NCI-H1436 treated with DMSO at 0.1 percent for 48 hours (cell line): Measurements from ENCODE around the gene TMEM72.

Experiments
- DNase-seq: peaks from one replicate; lab custom pipeline; 2025; lab: John Stamatoyannopoulos, UW

Gene TMEM72

DNA sequence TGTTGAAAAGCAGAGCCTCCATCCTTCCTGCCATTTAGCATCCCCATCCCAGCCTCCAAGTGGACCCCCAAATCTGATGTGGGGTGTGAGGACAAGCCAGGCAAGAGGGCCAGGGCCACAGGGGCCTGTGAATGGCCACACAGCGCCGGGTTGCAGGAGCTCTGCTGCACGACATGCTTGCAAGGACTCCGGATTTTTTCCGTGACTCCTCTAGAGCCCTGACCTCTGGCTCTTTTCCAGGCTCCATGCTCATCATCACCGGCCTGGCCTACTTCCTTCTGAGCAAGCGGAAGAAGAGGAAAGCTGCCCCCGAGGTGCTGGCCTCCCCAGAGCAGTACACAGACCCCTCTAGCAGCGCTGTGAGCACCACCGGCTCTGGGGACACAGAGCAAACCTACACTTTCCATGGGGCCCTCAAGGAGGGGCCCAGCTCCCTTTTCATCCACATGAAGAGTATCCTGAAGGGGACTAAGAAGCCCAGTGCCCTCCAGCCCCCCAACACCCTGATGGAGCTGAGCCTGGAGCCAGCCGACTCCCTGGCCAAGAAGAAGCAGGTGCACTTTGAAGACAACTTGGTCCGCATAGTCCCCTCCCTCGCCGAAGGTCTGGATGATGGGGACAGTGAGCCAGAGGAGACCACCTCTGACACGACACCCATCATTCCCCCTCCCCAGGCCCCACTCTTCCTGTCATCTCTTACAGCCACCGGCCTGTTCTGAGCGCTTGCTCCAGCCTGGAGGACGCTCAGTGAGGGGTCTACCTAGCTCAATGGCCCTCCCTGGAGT lies 23.5 kb downstream of the TMEM72 start:
- no peak for DNase-seq

DNA sequence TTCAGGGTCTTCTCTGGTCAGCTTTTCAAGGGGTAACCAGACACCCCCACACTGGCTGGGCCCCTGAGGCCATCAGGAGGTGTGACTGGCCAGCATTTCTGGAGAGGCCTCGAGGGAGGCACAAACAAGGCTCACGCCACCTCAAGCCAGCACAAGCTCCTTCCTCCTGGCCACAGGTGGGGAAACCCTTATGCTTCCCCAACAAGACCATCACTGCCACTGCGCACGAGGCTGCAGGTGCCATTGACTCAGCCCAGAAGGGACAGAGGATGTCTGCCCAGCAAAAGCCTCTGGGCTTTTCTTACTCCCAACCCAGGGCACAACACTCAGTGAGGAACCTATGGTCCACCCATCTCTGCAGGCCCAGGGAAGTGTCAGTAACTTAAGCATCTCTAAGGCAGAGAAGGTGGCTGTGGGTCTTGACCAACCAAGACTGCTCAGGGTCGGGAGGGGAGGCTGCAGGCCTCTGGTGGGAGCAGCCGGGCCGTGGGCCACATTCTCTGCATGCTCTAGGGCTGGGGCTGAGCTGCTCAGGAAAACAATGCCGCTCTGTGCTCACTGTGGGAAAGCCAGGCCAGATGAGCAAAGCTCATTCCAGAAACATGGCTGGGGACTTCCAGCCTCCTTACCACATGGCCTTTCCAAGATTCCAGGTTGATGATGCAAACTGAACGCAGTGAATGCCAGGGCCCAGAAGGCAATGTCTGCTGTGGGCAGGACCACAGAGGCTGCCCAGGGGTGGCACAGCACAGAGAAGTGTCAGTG lies 24.2 kb downstream of the TMEM72 start:
- DNase-seq = no peak

DNA sequence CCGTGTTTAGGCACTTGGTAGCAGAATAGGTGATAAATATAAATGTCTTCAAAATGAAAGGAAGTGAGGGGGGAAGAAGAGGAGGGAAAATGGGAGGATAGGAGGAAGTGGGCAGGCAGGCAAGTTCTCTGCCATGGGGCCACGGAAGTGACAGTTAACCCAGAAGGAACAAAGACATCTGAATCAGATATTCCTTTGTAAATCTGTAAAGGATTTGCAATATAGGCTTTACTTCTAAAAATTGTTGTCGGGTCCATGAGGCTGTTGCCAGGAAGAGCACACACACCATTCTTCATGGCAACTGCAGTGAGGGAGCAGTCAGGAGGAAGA lies 24.8 kb downstream of the TMEM72 start:
- DNase-seq = no peak

DNA sequence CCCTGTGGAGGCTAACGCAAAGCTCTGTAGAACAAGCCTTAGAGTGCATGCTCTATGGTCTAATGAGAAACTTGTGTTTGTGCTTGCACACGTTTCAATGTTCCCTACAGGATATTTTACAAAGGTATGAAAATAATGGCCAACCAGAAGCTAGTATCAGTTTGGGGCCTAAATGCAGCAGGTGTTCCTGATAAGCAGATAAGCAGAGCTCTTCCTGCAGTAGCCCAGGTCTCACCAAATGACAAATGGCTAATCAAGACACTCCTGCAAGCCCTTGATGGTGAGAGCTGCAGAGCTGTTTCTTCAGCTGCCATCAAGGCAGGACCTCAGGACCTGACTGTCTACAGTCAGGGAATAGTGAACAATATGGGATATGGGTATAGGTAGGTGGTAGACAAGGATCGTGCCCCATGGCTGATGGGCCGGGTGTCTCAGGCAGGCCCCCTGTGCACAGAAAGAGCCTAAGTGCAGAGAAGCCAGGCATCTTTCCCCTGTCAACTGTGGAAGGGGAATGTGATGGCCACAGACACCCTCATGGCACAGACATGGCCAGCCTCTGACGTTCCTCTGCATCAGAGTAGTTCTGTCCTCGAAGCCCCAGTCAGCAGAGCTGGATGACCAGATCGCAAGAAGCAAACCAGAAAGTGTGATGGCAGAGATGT lies 25.3 kb downstream of the TMEM72 start:
- no peak for DNase-seq

DNA sequence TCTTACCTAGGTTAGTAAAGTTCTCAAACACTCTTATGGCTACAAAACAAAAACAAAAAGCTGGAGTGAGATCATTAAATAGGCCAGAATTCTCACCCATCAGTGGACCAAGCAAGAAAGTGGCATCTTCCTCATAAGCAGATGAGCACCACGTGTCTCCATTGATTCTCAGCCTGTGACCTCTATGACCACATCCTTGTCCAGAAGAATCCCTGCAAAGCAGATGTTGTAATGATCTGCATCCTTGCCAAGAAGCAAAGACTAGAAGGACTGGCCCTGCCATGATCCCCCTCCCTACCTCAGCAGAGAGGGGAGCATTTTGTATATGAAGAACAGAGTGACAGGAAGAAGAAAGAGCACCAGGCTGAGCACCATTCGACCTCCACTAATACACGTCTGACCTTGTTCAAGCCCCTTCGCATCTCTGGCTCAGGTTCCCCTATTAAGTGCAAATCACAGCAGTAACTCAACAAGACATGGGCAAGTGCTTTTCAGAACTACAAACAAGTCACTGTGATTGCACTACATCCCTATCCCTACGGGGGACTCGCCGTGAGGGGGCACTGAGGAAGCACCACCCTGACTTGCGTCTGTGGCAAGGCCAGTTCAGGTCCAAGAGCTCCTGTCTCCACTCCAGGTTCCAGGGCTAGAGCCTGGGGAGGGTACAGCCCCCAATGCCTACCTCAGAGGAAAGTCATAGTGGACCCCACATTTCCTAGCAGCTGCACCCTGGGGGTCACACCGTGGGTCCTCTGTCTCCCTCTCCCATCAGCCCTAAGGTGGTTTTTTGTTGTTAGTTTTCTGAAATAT lies 26.3 kb downstream of the TMEM72 start:
- DNase-seq = no peak

DNA sequence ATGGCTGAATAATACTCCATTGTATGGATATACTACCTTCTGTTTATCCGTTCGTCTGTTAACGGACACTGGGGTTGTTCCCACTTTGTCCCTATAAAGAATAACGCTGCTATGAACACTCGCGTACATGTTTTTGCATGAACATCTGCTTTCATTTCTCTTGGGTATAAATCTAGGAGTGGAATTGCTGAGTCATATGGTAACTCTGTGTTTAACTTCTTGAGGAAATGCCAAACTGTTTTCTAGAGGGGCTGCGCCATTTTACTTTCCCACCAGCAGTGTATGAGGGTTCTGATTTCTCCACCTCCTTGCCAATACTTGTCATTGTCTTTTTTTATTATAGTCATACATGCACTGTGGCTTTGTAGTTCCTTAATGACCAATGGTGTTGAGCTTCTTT lies 27.8 kb downstream of the TMEM72 start:
- DNase-seq = no peak

DNA sequence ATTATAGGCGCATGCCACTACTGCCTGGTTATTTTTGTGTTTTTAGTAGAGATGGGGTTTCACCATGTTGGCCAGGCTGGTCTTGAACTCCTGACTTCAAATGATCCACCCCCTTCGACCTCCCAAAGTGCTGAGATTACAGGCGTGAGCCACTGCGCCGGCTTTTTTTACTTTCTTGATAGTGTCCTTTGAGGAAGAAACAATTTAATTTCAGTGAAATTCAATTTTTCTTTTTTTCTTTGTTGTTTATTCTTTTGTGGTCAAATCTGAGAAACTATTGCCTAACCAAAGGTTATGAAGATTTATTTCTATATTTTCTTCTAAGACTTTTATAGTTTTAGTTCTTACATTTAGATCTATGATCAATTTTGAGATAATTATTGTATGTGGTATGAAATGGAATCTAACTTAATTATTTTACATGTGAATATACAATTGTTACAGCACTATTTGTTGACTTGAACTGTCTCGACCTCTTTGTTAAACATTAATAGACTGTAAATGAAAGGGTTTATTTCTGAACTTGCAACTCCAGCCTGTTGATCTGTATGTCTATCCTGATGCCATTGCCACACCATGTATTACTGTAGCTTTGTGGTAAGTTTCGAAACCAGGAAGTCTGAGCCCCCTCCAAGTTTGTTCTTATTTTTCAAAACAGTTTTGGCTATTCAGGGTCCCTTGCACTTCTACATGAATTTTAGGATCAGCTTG lies 28.7 kb downstream of the TMEM72 start:
- no peak for DNase-seq

DNA sequence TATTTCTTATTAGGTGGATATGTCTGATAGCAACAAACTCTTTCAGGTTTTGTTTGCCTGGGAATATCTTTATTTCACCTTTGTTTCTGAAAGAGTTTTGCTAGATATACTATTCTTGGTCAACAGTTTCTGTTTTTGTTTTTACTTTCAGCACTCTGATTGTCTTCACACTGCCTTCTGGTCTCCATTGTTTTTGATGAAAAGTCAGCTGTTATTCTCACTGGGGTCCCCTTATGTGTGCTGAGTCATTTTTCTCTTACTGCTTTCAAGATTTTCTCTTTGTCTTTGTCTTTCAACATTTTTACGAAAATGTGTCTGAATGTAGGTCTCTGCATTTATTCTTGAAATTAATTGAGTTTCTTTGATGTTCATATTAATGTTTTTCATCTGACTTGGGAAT lies 33.2 kb downstream of the TMEM72 start:
- DNase-seq = no peak

DNA sequence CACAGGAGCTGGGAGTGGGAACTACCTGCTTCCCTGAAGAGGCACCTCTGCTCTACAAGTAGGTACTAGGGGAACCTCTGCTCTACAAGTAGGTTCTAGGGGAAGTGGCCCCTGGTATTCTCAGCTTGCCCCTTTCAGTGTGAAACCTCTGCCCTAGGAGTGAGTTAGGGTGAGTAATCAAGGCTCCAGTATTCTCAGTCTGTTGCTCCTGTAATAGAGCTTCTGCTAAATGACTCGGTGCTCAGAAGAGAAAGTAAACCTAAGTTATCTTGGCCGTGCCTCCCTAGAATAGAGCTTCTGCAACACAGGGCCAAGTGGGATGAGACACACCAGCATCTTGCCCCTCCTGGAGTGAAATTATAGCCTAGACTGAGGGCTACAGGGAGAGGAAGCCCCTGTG lies 35.1 kb downstream of the TMEM72 start:
- no peak for DNase-seq

DNA sequence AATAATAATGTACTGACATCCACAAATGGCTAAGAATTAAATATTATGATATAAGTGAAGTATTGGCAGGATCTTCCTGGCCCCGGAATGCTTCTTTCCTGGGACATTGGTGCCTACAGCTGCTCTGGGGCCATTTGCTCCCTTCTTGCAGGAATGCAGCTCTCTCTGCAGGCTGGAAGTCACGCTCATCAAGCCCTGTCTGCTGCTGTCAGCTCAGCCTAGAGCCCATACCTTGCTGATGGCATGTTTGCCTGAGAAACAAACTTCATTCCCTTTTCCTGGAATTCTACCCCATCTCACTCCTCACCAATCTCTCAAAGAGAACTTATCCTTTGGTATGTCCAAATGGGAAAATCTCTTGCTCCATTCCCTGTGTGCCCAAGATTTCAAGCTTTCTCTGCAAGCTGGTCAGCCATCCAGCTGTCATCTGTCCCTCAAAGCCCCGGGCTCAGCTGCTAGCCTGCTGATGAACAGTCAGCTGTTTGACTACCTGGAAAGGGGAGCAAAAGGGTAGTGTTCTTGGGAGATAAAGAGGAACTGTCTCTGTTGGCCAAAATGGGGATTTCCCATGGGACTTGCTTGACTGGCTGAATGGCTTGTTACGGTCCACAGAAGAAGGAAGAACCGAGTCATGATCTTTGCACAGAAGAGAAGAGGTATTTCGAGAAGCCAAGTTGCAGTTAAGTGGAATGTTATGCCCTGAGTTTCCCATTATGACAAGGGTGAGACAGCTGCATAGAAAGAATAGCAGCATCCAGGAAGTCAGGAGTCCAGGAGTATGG lies 36.4 kb downstream of the TMEM72 start:
- DNase-seq = no peak

DNA sequence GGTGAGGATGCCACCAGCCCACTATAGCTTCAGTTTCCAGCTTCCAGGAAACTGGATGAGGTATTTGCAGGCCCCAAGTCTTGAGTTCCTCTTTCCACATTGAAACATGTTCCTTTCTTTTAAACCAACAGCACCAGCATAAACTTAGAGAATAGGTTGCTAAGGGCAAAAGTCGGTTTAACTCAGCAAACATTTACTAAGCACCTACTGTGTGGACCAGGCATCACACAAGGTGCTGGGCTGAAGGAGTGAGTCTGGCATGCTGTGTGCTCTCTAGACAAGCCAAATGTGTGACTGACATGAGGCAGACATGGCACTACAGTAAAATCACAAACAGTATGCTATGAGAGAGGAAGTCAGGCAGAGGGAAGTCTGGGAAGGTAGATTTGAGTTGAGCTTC lies 37.5 kb downstream of the TMEM72 start:
- no peak for DNase-seq

DNA sequence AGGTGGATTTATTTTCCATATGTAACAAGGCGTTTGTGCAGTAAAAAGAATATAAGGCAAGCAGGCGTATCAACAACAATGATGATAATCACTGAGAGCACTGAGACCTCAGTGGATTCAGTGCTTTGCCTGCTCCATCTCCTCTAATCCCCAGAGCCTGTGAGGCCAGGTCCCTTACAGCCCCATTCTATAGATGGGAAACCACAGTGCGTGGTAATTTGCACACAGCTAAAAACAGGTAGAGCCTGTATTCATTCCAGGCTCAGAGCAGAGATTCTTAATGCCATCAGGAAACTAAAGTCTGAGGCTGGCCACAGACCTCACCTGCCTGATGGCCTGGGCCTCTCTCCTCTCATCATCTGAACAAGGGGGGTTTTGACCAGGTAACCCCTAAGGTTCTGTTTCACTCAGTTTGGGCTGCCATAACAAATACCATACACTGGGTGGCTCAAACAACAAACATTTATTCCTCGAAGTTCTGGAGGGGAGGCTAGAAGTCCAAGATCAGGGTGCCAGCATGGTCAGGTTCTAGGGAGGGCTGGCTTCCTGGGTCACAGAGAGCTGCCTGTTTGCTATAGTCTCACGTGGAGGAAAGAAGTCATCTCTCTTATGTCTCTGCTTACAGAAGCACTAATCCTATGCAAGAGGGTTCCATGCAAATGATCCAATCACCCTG lies 38.1 kb downstream of the TMEM72 start:
- DNase-seq = no peak

DNA sequence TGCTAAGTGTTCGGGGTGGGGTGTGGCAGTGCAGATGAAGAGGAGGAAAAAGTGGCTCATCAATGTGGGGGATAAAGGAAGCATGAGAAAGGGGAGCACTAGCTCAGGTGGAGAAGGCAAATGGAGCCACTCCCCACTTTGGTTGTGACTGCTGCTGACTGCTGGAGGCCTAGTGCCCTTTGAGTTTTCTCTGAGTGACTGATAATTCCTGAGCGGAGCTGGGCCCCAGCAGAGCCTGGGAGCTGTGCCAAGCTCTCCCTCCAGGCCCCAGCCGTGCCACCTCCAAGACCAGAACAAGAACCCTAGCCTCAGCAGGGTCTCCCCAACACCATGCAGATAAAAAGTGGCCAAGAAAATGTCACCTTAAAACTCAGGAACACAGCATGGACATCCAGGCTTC lies 38.8 kb downstream of the TMEM72 start:
- DNase-seq = no peak

DNA sequence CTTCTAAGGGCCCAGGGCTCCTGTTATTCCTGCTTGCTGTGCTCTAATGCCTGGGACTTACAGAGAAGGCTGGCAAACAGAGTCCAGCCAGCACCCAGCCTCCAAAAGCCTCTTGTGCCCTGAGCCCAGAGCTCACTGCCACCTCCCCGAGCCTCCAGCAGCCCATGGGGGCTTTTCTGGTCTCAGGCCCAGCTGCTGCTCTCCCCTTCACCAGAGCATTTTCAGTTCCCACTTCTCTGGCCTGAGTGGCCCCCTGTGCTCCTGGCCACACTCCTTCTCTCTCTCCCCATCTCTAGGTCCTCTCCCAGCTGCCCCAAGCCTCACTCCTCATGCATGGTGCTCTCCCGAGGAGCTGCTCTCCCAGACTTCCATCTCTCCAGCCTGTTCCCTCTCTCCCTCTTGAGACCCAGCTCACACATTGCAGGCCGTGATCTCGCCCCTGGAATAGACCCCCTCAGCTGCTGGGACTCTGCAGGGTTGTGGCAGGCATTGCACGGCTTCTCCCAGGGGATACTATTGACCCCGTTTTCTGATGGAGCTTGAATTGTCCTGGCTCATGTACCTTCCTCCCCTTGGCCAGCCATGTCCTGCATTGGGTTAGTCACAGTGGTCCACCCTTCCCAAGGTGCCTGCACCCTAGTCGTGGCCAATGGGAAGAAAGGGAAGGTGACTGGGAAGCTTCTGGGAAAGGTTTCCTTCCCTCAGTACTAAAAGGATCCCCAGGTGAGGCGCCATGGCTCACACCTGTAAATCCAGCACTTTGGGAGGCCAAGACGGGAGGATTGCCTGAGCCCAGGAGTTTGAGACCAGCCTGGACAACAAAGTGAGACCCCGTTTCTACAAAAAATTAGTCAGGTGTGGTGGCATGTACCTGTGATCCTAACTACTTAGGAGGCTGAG lies 39.4 kb downstream of the TMEM72 start:
- no peak for DNase-seq

DNA sequence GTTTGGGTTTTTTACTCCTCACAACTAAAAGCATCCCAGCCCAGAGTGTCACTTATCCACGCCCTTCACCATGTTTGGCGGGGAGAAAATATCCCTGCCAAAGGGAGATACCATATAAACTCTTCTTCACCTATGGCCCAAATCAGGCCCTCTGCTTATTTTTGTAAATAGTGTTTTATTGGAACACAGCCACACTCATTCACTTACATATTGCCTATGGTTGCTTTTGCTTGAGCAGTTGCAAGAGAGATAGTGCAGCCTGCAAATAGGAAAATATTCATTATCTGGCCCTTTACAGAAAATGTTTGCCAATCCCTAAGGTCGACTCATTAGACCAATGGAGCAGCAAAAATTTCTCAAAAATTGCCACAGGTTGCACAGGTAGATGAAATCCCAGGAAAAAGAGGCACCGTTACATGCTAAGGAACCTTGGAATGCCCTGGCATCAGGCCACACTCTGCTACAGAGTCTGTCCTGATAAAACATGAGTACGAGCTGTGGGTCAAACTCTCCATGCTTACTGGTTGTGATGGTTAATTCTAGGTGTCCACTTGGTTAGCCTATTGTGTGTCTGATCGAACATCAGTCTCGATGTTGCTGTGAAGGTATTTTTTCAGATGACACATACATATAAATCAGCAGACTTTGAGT lies 40.6 kb downstream of the TMEM72 start:
- no peak for DNase-seq

DNA sequence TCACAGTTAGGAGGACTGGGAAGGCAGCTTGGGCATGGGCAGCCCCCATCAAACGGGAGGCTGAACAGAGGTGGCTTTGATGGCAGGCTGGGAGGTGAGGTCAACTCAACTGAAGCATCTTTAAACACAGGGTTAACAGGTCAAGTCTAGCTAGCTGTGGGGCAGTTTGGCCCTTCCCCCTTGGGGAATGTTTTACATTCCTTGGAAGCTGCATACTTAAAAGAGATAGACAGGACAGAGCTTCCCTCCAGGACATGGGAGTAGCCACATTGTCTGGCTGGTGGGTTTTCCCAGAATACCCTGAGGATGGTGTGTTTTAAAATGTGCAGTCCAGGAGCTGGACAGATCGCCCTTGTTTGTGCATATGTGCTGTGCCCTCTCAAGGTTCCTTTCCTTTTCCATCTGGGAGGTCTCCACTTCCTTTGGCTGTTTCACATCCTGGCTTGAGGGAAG lies 41.7 kb downstream of the TMEM72 start:
- no peak for DNase-seq

DNA sequence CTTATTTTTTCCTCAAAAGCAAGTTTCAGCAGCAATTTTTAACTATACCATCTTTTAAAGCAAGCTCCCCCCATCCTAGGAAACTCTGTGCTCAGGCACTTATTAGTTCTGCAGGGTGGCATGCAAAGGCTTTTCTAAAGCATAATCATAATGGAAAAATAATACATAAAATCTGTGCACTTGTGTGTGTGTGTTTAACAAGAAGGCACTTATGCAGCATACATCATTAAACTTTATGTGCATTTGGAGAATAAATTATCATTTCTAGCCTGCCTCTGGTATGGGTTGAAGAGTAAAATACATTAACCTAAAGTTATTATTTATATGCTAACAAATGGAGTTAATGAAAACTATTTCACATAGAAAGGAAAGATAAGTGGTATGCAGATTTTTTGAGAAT lies 42.9 kb downstream of the TMEM72 start:
- DNase-seq = no peak

DNA sequence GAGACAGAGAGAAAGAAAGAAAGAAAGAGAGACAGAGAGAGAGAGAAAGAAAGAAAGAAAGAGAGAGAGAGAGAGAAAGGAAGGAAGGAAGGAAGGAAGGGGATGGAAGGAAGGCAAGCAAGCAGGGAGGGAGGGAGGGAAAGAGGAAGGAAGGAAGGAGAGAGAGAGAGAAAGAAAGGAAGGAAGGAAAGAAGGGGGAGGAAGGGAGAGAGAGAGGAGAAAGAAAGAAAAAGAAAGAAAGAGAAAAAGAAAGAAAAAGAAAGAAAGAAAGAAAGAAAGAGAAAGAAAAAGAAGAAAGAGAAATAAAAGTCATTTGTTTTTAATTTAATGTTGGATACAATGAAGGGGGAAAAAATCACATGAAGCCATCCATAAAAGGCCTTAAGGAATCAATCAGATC lies 43.8 kb downstream of the TMEM72 start:
- DNase-seq = no peak
